ENCODE measurements around the gene PDE7B. TPM values are rescaled to one million over a fixed set of nuclear protein-coding genes. Genes with fewer than 3 reads are reported as not detected.

The PDE7B gene
- total and polyA plus RNA-seq, 4 donors, result 0.26 to 3.7 (median 1.8) TPM

DNA sequence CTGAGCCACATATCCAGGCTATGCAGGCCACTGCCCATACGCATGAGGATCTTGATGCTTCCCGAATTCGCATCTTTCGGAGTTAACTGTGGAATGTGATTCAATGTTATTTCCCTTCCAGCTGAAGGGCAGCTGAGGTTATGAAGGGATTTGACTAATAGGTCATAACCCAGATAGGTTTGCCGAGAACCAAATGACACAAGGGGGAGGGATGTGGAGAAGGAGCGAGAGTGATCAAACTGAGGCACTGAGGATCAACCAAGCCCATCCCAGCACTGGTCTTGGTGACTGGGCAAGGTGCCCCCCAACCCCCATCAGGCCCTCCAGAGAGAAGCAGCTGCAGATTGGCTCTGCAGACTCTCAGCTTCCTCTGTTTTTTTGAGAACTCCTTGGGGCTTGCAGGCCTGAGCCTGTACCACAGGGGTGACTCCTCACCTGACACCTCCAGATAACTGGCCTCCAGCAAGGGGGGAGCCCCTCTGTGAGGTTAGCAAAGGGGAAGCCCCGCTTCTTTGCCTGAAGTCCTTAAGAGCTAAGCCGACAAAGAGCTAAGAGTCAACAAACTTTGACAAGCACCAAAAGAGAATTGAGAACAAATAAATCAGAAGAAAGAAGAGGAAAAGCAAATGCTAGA lies 185.9 kb downstream of the PDE7B start:
- Histone ChIP-seq H3K9ac (ENCODE audit: insufficient read depth in 1 of 2, low read length in 2 of 2) (peak overlapping the region; percentile 21 to 70), H3K4me1 (ENCODE audit: control insufficient read depth in 5 of 5, insufficient read depth in 5 of 5, low read length in 5 of 5) (peaks cover 7 to 57% (median 15%) of the 10 kb centered on the region in 5 donors), H3K27ac (ENCODE audit: low read depth in 1 of 2, low read length in 1 of 2) (peak overlapping the region; percentile 49 to 93), H3K9me3 (ENCODE audit: control insufficient read depth in 4 of 4, insufficient read depth in 3 of 4, low read length in 3 of 4) (no peaks in the 10 kb centered on the region), H3K4me3 (no peak overlapping the region), H3K36me3 (ENCODE audit: control insufficient read depth in 4 of 4, insufficient read depth in 4 of 4, low read length in 4 of 4) (no peaks in the 10 kb centered on the region), H3K27me3 (ENCODE audit: control insufficient read depth in 3 of 3, insufficient read depth in 3 of 3, low read length in 2 of 3) (no peaks in the 10 kb centered on the region)
- TF ChIP-seq, protein P1, sequence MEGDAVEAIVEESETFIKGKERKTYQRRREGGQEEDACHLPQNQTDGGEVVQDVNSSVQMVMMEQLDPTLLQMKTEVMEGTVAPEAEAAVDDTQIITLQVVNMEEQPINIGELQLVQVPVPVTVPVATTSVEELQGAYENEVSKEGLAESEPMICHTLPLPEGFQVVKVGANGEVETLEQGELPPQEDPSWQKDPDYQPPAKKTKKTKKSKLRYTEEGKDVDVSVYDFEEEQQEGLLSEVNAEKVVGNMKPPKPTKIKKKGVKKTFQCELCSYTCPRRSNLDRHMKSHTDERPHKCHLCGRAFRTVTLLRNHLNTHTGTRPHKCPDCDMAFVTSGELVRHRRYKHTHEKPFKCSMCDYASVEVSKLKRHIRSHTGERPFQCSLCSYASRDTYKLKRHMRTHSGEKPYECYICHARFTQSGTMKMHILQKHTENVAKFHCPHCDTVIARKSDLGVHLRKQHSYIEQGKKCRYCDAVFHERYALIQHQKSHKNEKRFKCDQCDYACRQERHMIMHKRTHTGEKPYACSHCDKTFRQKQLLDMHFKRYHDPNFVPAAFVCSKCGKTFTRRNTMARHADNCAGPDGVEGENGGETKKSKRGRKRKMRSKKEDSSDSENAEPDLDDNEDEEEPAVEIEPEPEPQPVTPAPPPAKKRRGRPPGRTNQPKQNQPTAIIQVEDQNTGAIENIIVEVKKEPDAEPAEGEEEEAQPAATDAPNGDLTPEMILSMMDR (IDR thresholded peaks at IDR 0.05; ENCODE audit: control extremely low read depth, extremely low read depth), result no peak
- ATAC-seq (ENCODE audit: insufficient read depth, low FRiP score), result peak; percentile 45
- DNase-seq, result no peak
- 53 to 66% methylated on average over 8 of the region's 8 CpGs for WGBS, 2 donors

DNA sequence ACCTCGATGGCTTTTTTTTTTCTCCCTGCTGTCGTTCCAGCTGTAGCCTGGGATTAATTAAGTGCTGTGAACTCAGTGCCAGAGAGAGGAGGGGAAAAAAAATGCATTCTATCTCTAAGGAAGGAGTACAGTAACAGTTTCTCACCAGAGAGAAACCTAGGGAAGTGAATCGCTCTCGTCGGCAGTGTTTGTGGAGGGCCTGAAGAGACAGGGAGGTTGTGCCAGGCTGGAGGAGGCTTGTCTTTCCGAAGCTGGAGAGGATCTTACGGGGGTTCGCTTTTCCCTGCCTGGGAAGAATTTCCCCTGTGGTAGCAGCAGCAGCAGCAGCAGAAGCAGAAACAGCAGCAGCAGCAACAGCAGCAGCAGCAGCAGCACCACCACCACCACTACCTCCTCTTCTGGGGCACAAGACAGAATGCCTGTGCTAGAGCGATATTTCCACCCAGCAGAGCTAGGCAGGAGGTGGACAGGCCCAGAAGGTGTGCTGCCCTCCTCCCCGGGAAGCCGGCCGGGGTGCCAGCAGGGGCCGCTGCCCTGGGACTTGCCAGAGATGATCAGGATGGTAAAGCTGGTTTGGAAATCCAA lies 186.5 kb downstream of the PDE7B start:
- Histone ChIP-seq H3K9me3 (ENCODE audit: control insufficient read depth in 4 of 4, insufficient read depth in 3 of 4, low read length in 3 of 4) (no peaks in the 10 kb centered on the region), H3K4me3 (peak overlapping the region; percentile 16), H3K36me3 (ENCODE audit: control insufficient read depth in 4 of 4, insufficient read depth in 4 of 4, low read length in 4 of 4) (no peaks in the 10 kb centered on the region), H3K27me3 (ENCODE audit: control insufficient read depth in 3 of 3, insufficient read depth in 3 of 3, low read length in 2 of 3) (no peaks in the 10 kb centered on the region), H3K4me1 (ENCODE audit: control insufficient read depth in 5 of 5, insufficient read depth in 5 of 5, low read length in 5 of 5) (peaks cover 7 to 54% (median 15%) of the 10 kb centered on the region in 5 donors), H3K27ac (ENCODE audit: low read depth in 1 of 2, low read length in 1 of 2) (peak overlapping the region; percentile 26 to 93), H3K9ac (ENCODE audit: insufficient read depth in 1 of 2, low read length in 2 of 2) (peak overlapping the region; percentile 21 to 70)
- peak; percentile 73 to 90 (median 87) for DNase-seq
- TF ChIP-seq, protein P1 (IDR thresholded peaks at IDR 0.05; ENCODE audit: control extremely low read depth, extremely low read depth), result no peak
- no peak for ATAC-seq (ENCODE audit: insufficient read depth, low FRiP score)
- 26 to 27% methylated on average over 13 of the region's 13 CpGs for WGBS, 2 donors

DNA sequence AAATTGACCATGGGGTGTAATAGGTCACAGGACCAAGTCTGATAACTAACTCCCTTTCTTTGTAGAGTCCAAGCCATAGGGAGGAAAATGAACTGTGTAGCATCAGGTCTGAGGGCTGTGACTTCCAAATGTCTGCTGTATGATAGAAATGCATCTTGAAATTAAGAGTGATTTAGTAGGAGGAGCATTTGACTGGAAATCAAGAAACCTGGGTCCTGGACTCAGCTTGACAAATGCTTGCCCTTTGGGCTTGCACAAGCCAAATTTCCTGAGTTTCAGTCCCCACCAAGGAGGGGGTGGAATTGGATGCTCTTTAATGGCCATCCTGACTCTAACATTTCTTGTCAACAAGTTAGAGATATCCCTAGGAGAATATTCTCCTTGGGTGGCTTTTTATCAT lies 187.0 kb downstream of the PDE7B start:
- H3K27ac ChIP-seq (ENCODE audit: low read depth in 1 of 2, low read length in 1 of 2), result peak overlapping the region; percentile 26 to 93
- ATAC-seq (ENCODE audit: insufficient read depth, low FRiP score) (no peak), DNase-seq (no peak)
- no peaks in the 10 kb centered on the region for H3K27me3 ChIP-seq (ENCODE audit: control insufficient read depth in 3 of 3, insufficient read depth in 3 of 3, low read length in 2 of 3)
- H3K9ac ChIP-seq (ENCODE audit: insufficient read depth in 1 of 2, low read length in 2 of 2), result no peak overlapping the region
- peaks cover 7 to 52% (median 15%) of the 10 kb centered on the region in 5 donors for H3K4me1 ChIP-seq (ENCODE audit: control insufficient read depth in 5 of 5, insufficient read depth in 5 of 5, low read length in 5 of 5)
- no peaks in the 10 kb centered on the region for H3K9me3 ChIP-seq (ENCODE audit: control insufficient read depth in 4 of 4, insufficient read depth in 3 of 4, low read length in 3 of 4)
- H3K4me3 ChIP-seq, result peak overlapping the region; percentile 16
- TF ChIP-seq, protein P1 (IDR thresholded peaks at IDR 0.05; ENCODE audit: control extremely low read depth, extremely low read depth), result no peak
- H3K36me3 ChIP-seq (ENCODE audit: control insufficient read depth in 4 of 4, insufficient read depth in 4 of 4, low read length in 4 of 4), result no peaks in the 10 kb centered on the region

All from lung (tissue), 12 donors.